ENCODE measurements around the gene SMAD2.

- TF ChIP-seq CTCF (conservative IDR thresholded peaks at IDR 0.05), result no peak
- no peak for TF ChIP-seq EZH2 (IDR thresholded peaks at IDR 0.05; ENCODE audit: low read depth)
Measured at GRCh38 chr18:47975701-47976100, 45.2 kb upstream of the SMAD2 start.
